HG03354 (cell line): Measurements from ENCODE around the gene CDAN1.

Source experiments
- ATAC-seq: cut with Tn5 transposase; IDR thresholded peaks from one replicate; pipeline ENCODE4 v1.9.1; 2021; ENCODE audit warnings: mild to moderate bottlenecking; ENCODE audit not compliant: unreplicated experiment, poor library complexity, severe bottlenecking

The CDAN1 gene

GRCh38 chr15:42736178-42736792 is 643 bp downstream of the CDAN1 start:
- peak; percentile 39 for ATAC-seq

- ATAC-seq, result no peak
Measured at GRCh38 chr15:42735382-42736165, 1.4 kb downstream of the CDAN1 start.

DNA sequence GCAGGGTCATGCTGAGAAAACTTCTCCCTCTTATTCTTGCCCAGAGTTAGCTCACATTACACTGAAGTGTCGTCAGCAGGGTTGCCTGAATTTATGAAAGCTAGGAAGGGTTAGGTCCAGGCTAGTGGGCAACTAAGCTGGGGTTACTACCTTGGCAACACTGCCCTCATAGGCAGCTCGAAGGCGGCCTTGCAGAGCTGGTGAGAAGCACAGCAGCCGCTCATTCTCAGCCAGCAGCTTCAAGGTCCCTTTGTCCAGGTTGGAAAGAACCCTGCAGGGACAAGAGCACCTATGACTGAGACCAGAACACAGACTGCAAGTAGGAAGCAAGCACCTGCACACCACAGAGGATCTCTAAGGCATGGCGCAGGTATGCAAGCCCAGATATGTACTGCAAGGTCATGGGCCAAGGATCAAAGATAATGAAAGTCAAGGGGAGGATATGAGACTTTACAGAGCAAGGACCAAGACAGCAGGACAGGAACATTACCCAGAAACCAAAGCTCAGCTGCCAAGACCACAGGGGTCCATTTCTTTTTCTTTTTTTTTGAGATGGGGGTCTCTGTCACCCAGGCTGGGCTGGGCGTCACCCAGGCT is 2.8 kb downstream of the CDAN1 start:
- ATAC-seq, result no peak

DNA sequence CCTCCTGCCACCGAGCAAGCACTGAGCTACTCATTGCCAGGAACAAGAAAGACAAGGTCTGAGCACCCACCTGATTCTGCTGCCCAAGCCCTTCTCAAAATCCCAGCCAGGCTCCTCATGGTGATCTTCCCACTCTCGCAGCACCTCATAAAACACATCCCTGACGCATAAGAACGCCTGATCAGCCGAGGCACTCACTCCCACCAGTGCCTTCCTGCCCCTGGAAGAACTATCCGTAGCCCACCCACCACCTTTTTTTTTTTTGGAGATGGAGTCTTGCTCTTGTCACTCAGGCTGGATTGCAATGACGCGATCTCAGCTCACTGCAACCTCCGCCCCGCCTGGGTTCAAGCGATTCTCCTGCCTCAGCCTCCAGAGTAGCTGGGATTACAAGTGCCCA is 3.9 kb downstream of the CDAN1 start:
- no peak for ATAC-seq

GRCh38 chr15:42732095-42732827 is 4.7 kb downstream of the CDAN1 start:
- ATAC-seq, result no peak

DNA sequence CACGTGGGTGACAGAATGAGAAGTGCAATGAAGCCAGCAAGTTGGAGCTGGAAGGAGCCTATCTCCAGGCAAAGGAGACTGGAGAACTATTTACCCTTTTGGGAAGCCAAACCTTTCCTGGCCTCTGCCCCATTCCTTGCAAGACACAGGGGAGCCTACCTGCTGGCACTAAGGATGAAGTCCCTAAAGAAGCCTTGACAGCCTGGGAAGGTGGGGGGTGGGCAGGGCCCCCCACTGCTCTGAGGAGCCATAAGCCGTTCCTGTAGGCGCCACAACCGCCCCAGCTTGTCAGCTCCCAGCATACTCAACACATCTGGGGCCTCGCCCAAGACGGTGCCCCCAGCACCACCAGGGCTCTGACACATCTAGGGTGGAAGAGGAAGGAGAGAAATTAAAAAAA is 5.5 kb downstream of the CDAN1 start:
- no peak for ATAC-seq

DNA sequence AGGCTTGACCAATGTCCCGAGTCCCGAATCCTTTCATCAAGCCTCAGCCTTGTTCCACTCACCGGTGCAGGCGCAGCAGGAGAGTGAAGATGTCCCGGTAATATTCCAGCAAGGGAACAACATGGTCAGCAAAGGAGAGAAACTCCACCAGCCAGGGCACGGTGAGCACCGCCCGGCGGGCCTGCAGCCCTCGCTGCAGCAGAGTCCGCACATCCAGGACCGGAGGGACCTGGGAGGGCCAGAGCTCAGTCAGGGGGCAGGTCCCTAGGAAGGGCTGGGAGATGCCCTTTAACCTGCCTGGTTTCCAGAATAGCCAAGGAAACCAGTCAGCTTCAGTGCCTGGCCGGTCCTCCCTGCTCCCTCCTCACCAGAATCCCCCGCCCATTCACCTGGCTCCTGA is 6.4 kb downstream of the CDAN1 start:
- no peak for ATAC-seq

- ATAC-seq, result no peak
Measured at GRCh38 chr15:42730135-42730534, 6.8 kb downstream of the CDAN1 start.

DNA sequence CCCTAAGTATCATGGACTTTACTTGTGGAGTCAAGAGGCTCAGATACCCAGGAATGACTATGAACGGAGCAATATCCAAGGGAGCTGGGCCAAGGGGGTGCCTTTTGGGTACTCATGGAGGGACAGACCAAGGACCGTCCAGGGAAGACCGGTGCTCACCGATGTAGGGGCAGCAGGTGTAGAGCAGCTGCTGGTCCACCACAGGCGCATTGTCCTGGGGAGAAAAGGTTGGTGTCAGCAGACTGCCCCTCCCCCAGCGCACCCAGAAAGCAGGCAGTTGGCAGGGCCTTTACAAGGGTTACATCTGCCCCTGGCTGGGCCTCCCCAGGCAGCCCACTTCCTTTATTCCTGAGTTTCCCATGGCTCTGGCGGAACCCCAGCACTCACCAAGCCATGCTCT is 7.5 kb downstream of the CDAN1 start:
- ATAC-seq, result no peak

DNA sequence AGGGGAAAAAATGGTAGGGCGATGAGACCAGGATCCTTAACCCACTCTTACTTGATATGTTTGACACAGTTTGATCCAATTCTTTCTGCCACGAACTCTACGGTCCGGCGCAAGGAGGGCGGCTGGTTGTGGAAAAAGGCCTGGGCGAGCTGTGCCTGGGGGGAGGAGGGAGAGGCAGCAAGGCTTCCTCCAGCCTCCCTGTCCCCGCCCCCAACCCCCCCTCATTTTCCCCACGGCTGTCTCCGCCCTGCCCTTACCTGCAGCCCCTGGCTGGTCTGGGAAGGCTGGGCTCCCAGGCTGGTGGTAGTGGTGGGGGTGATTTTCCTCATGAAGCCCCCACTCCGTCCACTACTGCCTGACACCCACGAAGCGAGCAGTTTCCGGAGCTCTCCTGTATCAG is 8.0 kb downstream of the CDAN1 start:
- no peak for ATAC-seq

DNA sequence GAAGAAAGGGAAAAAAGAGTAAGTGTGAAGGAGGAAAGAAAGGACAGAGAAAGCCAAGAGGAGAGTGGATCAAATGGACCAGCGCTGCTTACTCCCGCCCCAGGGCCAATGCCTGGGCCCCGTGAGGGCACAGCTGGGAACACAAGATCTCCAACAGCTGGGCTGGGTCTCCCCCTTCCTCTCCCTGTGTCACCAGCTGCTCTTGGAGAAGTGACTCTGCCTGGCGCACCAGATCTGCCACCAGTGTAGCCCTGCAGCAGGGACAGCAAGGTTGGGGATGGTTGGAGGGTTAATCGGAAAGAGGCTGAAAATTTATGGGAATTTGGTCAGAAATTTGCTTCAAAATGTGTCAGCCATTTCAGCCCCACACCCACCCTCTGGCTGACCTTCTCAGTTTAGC is 8.4 kb downstream of the CDAN1 start:
- no peak for ATAC-seq

GRCh38 chr15:42727750-42728381 is 9.1 kb downstream of the CDAN1 start:
- no peak for ATAC-seq

DNA sequence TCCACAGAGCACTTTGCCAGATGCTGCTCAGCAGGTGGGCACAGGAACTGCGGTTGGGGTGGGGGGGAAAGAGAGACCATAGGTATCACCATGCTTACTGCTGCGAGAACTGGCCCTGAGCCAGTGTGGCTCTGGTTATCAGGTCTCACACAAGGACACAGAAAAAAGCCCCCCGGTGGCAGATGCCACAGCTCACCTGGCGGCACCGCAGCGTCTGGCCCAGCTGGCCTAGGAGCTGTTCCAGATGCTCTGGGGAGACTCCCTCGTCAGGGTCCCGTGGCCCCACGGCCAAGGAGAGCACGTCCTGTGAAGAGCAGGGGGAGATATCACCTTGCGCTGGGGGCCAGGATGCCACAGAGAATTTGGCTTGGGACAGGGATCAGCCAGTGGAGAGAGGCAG is 10.8 kb downstream of the CDAN1 start:
- ATAC-seq, result no peak

DNA sequence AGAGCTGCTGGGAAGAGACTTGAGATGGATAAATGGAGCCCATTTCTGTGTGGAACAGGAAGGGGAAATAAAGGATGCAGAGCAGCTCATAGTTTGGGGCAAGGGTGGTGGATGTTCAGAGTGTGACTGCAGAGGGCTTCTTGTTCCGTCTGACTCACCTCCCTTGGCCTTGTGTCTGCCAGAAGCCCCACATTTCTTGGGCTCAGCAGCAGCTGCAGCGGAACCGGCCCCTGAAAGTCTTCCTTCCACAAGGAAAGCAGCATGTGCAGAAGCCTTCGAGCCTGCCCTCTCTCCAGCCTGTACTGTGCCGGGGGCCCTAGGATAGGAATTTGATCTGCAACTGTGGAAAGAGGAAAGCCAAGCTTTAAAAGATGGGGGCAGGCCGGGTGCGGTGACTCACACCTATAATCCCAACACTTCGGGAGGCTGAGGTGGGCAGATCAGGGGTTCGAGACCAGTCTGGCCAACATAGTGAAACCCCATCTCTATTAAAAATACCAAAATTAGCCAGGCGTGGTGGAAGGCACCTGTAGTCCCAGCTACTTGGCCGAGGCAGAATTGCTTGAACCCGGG is 11.5 kb downstream of the CDAN1 start:
- no peak for ATAC-seq

DNA sequence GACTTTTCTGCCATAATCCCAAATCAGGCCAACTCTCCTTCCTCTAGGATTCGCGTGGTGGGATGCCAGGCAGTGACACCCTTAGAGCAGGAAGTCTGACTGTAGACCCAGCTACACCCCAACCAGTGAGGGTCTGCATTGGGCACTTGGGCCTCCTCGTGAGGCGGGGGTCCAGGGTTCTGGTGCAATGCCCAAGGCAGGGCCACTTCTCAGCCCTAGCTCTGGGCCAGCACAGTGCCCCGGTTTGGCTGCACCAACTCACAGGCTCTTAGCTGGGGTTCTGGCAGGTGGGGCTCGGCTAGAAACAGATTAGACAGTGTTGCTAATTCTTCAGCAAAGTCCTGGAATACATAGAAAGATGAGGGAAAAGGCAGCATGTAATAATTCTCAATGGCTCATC is 12.7 kb downstream of the CDAN1 start:
- ATAC-seq, result no peak

- no peak for ATAC-seq
Measured at GRCh38 chr15:42723068-42723467, 13.9 kb downstream of the CDAN1 start.

DNA sequence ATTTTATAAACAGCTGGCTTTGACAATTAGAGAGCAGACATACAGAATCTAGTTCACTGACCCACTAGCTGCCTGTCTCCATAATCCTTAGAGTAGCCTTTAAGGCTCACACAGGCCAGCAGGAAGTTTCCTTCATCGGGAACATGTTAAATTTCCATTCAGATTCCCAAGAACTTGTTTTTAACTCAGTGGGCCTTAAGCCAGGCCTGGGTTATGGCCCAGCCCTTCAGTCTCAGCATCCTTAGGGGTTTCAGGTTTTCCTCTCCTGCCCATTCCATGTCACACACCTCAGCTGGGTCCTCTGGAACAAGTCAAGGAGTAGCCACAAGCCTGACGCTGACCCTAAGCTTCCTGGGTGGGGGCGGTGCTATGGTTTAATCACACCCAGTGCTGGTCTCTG is 15.0 kb downstream of the CDAN1 start:
- no peak for ATAC-seq

DNA sequence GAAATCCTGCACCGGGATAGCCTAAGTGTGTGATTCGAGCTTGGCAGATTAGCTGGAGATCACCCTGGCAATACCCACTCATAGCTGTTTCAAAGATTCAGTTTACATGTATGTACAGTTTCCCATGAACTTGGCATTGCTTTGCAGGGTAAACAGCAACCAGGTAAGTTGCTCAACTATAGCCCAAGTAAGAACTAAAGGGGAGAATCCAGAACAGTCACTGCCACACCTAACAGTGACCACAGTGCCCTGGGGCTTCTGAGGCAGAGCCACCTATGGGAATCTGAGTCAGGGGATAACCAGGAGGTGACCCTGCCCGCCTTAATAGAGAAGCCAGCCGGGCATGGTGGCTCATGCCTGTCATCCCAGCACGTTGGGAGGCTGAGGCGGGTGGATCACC is 15.9 kb downstream of the CDAN1 start:
- no peak for ATAC-seq

DNA sequence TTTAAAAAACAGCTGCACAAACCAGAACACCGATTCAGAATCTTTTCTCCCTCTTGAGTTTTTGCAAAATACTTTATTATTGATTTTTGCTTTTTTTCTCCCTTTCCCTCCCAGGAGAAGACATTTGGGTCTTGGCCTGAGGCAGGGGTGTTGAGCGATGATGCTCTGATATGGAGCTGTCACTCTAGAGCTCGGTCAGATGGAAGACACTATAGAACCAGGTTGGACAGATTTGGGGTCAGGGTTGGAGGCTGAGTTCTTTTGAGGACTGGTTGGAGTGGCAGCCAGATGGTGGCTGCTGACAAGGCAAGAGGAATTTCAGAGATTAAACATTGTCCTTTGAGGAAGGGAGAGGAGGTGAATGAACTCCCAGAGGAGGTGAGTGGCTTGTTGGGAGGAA is 16.9 kb downstream of the CDAN1 start:
- ATAC-seq, result no peak

GRCh38 chr15:42719043-42719442 is 17.9 kb downstream of the CDAN1 start:
- ATAC-seq, result no peak
